T1000 (cell line): ENCODE data around the gene LTBR.
A peak's percentile ranks its signal among the peaks of the same experiment; 100 is the strongest.

Experiments used
- DNase-seq: peaks from one replicate; lab custom pipeline; 2025; ENCODE audit warnings: mixed read lengths; lab: John Stamatoyannopoulos, UW

LTBR gene

GRCh38 chr12:6346942-6347341 is 37.0 kb upstream of the LTBR start:
- DNase-seq: no peak

DNA sequence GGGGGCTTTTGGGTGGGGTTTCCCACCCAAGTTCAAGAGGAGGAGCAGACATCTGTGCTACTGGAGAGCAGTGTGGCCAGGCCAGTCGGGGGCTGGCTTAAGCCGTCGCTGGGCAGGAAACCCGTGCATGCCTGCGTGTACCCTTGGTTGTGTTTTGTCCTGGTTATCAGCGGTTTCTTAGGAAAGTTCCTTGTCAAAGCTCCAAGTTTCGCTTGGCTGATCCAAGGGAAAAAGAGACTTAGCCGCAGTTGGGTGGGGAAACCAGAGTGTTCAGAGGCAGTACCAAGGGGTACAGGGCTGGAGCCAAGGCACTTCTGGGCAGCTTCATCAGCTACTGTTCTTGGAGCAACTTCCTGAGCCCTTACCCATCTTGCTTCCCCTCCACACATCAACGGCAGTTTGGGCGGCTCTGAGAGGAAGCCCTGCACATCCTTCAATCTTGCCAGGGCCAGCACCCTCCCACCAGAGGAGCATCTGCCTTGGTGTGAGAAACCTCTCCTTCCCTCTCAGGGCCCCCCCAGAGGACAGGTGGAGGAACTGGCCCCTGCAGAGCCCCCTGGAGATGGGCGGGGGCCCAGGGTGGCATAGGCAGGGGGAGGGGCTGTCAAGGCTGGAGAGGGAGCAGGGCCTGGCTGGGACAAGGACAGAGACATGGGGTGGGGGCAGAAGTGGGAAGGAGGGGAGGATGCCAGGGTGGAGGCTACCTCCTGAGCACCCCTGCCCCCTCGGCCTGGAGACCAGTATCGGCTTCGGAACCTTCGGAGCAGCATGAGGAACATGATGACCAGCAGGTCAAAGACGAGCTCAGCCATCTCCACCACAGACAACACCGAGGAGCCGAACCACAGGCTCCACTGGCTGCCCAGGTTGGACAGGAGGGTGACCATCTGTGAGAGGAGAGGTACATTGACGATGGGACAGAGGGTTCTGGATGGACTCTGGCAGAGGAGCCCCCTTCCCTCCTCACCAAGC is 36.3 kb upstream of the LTBR start:
- DNase-seq: no peak

DNA sequence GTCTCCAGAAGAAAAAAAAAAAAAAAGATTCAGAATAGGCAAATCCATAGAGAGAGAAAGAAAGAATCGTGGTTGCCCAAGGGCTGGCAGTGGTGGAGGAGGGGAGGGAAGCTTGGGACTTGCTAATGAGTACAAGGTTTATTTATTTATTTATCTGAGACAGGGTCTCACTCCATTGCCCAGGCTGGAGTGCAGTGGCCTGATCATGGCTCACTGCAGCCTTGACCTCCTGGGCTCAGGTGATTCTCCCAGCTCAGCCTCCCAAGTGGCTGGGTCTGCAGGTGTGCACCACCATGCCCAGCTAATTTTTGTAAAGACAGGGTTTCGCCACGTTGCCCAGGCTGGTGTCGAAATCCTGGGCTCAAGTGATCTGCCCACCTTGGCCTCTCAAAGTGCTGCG is 32.3 kb upstream of the LTBR start:
- no peak for DNase-seq

DNA sequence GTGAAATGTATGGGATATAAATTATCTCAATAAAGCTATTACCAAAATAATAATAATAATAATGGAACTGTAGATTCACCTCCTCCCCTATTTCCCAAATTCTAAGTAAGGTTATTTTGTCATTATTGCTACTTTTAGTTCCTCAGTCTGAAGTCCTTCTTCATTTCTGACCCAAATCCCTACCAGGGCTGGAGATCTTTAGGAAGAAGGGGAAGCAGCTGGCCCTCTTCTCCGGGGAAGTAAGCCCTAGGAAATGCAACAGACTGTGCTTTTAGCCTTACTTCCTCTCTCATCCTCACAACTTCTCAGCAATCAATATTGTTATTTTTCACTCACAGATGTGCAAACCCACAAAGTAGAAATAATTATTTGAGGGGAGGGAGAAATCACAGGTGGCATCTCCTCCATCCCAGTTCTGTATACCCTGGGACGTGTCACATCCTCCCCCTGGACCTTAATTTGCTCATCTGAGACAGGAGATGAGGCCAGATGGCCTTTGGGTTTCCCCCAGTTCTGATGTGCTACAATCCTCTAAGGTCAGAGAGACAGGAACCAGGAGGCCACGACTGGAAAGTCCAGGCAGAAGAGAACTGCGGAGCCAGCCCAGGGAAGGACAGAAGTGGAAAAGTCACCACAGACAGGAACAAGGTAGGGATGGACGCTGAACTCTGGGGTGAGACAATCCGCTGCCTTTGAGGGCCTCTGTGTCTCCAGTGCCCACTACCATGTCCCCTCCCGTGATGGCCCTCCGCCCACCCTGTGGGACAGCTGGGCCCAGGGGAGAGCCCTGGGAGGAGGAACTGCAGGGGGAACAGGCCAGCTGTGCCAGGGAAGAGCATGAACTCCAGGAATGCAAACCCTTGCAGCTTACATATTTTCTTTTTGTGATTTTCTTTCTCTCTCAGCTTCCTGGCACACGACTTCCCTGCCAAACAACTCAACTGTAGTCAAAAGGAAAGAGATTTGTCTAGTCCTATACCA is 31.5 kb upstream of the LTBR start:
- DNase-seq: no peak

DNA sequence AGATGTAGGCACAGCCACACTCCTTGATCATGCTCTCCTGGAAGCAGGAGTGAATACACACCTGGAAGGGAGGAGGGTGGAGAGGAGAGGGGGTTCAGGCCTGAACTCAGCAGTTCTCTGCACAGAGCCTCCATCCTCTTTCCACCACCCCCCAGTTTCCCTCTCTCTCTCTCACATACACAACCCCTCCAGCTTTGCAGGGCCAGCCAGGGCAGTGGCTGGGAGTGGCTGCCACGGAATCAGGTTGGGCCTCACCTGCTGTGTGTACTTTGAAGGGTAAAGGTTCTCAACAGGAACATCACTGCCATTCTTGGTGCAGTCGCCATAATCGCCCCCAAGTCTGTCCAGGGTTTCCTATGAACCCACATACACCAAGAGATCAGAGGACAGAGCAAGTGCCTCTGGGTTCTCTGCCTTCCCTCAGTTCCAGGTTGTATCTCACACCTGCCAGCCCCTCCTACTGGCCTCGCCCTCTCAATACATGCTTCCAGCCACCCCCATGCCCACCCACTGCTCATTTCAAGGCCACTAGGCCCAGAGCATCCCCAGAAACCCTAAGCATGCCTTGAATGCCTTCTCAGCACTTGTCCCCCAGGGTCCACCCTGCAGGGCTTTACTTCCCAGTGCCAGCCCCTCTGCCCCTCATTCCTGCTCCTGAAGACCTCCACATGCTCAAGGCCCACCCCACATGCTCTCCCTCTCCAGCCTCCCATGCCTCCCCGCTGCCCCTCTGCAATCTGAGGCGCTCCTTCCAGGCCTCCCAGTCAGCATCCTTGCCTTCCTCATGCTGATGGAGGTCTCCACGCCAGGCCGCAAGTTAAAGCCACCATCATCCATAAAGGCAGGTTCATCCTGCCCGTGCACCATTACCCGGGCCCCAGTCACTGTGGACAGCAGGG is 29.2 kb upstream of the LTBR start:
- no peak for DNase-seq

DNA sequence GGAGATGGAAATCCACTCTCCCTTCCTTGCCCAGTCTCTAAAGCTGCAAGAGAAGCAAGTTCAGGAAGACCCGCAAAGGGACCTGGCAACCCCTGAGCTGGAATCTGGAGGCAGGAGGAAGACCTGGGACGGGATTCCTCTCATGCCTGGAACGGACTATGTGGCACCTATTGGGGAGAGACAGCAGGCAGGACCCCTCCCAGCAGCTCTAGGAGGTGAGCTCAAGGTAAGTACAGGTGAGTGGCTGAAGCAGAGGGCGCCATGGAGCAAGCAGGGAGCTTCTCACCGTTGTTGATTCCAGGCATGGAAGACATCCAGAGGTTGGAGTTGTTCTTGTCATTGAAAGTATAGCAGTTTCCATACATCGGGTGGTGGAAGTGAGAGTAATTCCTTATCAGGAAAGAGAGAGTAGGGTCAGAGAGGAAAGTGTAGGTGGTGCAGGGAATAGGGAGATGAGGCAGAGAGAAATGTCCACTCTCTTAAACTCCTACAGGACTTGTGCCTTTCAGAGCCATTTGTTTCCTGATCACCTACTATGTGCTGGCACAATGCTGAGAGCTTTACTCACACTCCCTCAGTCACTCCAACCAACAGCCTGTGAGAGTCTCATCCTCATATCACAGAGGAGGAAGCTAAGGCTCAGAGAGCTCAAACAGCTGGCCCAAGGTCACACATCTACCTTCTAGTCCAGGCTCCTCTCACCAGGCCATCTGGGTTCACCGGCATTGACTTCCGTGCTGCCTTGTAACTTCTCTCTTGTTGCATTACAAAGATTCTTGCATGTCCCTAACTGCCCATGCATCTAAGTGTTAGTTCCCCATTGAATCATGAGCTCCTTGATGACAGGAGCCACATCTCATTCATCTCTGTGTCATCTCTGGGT is 28.2 kb upstream of the LTBR start:
- no peak for DNase-seq

- DNase-seq: no peak
Observed at GRCh38 chr12:6356374-6356820, 27.6 kb upstream of the LTBR start.

- no peak for DNase-seq
Observed at GRCh38 chr12:6358881-6359280, 25.1 kb upstream of the LTBR start.

GRCh38 chr12:6360080-6360571 is 23.8 kb upstream of the LTBR start:
- DNase-seq: no peak

DNA sequence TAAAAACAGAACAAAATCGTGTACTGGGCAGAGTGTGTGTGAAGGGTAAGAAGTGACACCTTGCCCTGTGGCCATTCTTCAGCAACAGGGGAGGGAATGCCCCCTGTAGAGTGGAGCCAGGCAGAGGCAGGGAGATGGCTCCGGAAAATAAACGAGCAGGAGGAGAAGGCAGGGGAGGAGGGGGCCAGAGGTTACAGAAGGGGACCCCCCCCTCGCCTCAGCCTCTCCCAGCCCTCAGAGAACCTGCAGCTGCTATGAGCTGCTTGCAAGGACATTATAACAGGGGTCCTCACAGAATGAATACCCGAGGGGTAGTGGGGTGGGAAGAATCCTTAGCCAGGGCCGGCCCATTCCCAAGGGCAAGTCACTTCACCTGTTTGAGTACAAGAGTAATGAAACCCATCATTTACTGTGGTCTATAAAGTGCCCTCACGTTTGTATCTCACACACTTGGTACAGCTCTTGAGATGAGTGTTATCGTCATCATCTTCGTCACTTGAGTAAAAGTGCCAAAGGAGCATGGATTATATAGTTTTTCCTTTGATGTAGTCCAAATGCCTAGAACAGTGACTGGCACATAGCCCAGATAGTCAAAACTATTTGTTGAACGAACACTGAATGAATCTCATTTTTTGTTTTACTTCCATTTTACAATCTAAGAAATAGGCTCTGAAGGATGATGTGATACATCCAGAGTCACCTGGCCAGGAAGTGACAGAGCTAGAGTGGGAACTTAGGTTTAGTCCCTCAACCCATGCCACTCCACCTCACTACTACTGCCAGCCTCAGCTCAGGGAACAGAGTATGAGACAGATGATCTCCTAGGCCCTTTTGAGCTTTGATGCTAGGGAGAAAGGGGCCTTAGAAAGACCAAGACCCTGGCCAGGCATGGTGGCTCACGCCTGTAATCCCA is 23.1 kb upstream of the LTBR start:
- no peak for DNase-seq

- DNase-seq: no peak
Observed at GRCh38 chr12:6361834-6362233, 22.1 kb upstream of the LTBR start.

- no peak for DNase-seq
Observed at GRCh38 chr12:6362403-6362802, 21.6 kb upstream of the LTBR start.

DNA sequence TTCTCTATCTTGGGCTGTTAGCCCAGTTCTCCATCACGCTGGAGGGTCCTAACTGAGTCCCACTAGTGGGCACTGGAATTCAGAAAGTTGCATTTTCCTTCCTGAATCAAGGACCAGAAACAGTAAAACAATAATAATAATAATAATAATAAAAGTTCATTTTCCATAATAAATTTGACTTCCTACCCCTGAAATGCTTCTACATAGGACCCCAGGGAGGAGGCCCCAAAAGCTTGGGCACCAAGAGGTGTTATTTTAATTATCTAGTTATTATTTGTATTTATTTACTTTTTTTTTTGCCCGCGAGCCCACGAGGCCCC is 21.0 kb upstream of the LTBR start:
- no peak for DNase-seq

GRCh38 chr12:6363330-6364043 is 20.5 kb upstream of the LTBR start:
- DNase-seq: peak; percentile 33

- DNase-seq: no peak
Observed at GRCh38 chr12:6364044-6364374, 20.0 kb upstream of the LTBR start.

GRCh38 chr12:6367065-6367968 is 16.6 kb upstream of the LTBR start:
- DNase-seq: no peak

GRCh38 chr12:6367969-6368892 is 15.7 kb upstream of the LTBR start:
- no peak for DNase-seq
